Thoracic aorta (tissue), 2 donors: ENCODE measurements around the gene RAD9A. TPM values are rescaled to one million over a fixed set of nuclear protein-coding genes. Genes with fewer than 3 reads are reported as not detected.

Experiments
- ATAC-seq: fragments of 150-250 bp; one replicate; pipeline ENCODE4 v1.8.0; 2017; ENCODE audit warnings: low read depth; ENCODE audit not compliant: insufficient number of reproducible peaks, low FRiP score
- DNase-seq: peaks from one replicate; pipeline ENCODE4 v3.0.0-alpha.2; 2020; ENCODE audit warnings: low spot score
- H3K27ac ChIP-seq, 2 donors: fragments of 200-600 bp; sonication (generic); 1 replicate in 1 of 2; 2 replicates in 1 of 2; pipeline ENCODE4 v1.5.1; 2016; ENCODE audit warnings: mild to moderate bottlenecking in 2 of 2, moderate library complexity in 2 of 2
- H3K27me3 ChIP-seq: fragments of 200-600 bp; sonication (generic); replicated peaks from 2 replicates; pipeline ENCODE4 v1.6.0; 2016; ENCODE audit warnings: mild to moderate bottlenecking; ENCODE audit not compliant: insufficient read depth
- H3K36me3 ChIP-seq: fragments of 200-600 bp; sonication (generic); one replicate; pipeline ENCODE4 v1.5.1; 2016
- H3K4me1 ChIP-seq, 2 donors: fragments of 200-600 bp; sonication (generic); 1 replicate in 1 of 2; 2 replicates in 1 of 2; pipeline versions ENCODE4 v1.5.1 to v1.6.0; 2016; ENCODE audit warnings: low read depth in 2 of 2, mild to moderate bottlenecking in 1 of 2; ENCODE audit not compliant: control insufficient read depth in 1 of 2
- H3K4me3 ChIP-seq: fragments of 200-600 bp; sonication (generic); 2 replicates; pipeline ENCODE4 v1.5.1; 2016; ENCODE audit warnings: mild to moderate bottlenecking
- H3K9me3 ChIP-seq: fragments of 200-600 bp; sonication (generic); 2 replicates; pipeline ENCODE4 v1.5.1; 2016
- total RNA-seq, 2 donors: library from RNA; depleted of rRNA; stranded (reverse); fragments of >200 nt; gene quantifications; one replicate each; pipeline versions ENCODE4 v1.1.0 to v1.2.3, GENCODE V29; 2016
- TF ChIP-seq, protein P1 (sequence below): fragments of 200-600 bp; sonication (generic); IDR thresholded peaks from one replicate; pipeline ENCODE4 v1.5.1; 2019; ENCODE audit warnings: antibody characterized with exemption

The RAD9A gene
- total RNA-seq, 2 donors from 2014 or later = 15.8 to 23.0 TPM

DNA sequence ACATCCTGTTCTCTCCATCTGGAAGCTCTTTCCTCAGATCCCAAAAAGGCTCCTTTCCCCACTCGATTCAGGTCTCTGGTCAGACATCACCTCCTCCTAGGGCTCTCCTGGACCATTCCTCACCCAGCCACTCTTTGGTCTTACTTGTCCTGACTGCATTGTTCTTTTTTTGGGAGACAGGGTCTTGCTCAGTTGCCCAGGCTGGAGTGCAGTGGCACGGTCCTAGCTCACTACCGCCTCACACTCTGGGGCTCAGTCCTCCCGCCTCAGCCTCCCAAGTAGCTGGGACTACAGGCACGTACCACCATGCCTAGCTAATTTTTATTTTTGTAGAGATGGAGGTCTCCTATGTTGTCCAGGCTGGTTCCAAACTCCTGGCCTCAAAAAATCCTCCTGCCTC, 53.7 kb downstream of the RAD9A start:
- H3K4me3 ChIP-seq = no peak overlapping the region
- TF ChIP-seq, protein P1, sequence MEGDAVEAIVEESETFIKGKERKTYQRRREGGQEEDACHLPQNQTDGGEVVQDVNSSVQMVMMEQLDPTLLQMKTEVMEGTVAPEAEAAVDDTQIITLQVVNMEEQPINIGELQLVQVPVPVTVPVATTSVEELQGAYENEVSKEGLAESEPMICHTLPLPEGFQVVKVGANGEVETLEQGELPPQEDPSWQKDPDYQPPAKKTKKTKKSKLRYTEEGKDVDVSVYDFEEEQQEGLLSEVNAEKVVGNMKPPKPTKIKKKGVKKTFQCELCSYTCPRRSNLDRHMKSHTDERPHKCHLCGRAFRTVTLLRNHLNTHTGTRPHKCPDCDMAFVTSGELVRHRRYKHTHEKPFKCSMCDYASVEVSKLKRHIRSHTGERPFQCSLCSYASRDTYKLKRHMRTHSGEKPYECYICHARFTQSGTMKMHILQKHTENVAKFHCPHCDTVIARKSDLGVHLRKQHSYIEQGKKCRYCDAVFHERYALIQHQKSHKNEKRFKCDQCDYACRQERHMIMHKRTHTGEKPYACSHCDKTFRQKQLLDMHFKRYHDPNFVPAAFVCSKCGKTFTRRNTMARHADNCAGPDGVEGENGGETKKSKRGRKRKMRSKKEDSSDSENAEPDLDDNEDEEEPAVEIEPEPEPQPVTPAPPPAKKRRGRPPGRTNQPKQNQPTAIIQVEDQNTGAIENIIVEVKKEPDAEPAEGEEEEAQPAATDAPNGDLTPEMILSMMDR = no peak
- no peak overlapping the region for H3K27ac ChIP-seq
- DNase-seq = no peak
- peaks cover 7 to 22% of the 10 kb centered on the region in 2 donors for H3K4me1 ChIP-seq
- no peaks in the 10 kb centered on the region for H3K9me3 ChIP-seq
- ATAC-seq = no peak
- no peaks in the 10 kb centered on the region for H3K36me3 ChIP-seq
- no peaks in the 10 kb centered on the region for H3K27me3 ChIP-seq

Other genes with a start within 250 kb of the RAD9A start
- 10 to 100 TPM; 72.8 to 85.2 TPM for gene GRK2, start 125.5 kb upstream of the RAD9A start, total RNA-seq
- gene ANKRD13D, start 102.7 kb upstream of the RAD9A start, total RNA-seq = 100 to 1,000 TPM in 1 of 2 donors, 10 to 100 TPM in 1; 66.6 to 101 TPM
- 10 to 100 TPM; 39.4 to 59.0 TPM for gene SSH3, start 88.5 kb upstream of the RAD9A start, total RNA-seq
- gene POLD4, start 38.4 kb upstream of the RAD9A start, total RNA-seq = 100 to 1,000 TPM; 145 to 148 TPM
- 10 to 100 TPM; 27.1 to 38.1 TPM for gene CLCF1, start 18.4 kb upstream of the RAD9A start, total RNA-seq
- 10 to 100 TPM; 74.4 to 77.8 TPM for gene PPP1CA, start 9.9 kb downstream of the RAD9A start, total RNA-seq
- 1 to 10 TPM; 2.6 to 3.8 TPM for gene TBC1D10C, start 12.1 kb downstream of the RAD9A start, total RNA-seq
- 10 to 100 TPM in 1 of 2 donors, 1 to 10 TPM in 1; 7.9 to 10.8 TPM for gene CARNS1, start 23.7 kb downstream of the RAD9A start, total RNA-seq
- 10 to 100 TPM; 68.3 to 69.3 TPM for gene RPS6KB2, start 36.5 kb downstream of the RAD9A start, total RNA-seq
- gene PTPRCAP, start 45.7 kb downstream of the RAD9A start, total RNA-seq = 1 to 10 TPM; 4.0 to 7.2 TPM
- gene CORO1B, start 51.5 kb downstream of the RAD9A start, total RNA-seq = 10 to 100 TPM; 50.0 to 88.3 TPM
- gene GPR152, start 60.7 kb downstream of the RAD9A start, total RNA-seq = not detected
- 1 to 10 TPM; 5.3 to 5.7 TPM for gene CABP4, start 63.4 kb downstream of the RAD9A start, total RNA-seq
- 10 to 100 TPM; 66.7 to 67.7 TPM for gene TMEM134, start 77.3 kb downstream of the RAD9A start, total RNA-seq
- 10 to 100 TPM; 64.8 to 76.9 TPM for gene AIP, start 91.0 kb downstream of the RAD9A start, total RNA-seq
- 10 to 100 TPM; 27.1 to 32.5 TPM for gene PITPNM1, start 113.4 kb downstream of the RAD9A start, total RNA-seq
- gene CDK2AP2, start 116.2 kb downstream of the RAD9A start, total RNA-seq = 10 to 100 TPM; 53.3 to 73.4 TPM
- gene CABP2, start 131.5 kb downstream of the RAD9A start, total RNA-seq = not detected
- gene GSTP1, start 191.8 kb downstream of the RAD9A start, total RNA-seq = 100 to 1,000 TPM; 272 to 744 TPM
- gene NDUFV1, start 214.9 kb downstream of the RAD9A start, total RNA-seq = 100 to 1,000 TPM; 240 to 252 TPM
- gene NUDT8, start 238.0 kb downstream of the RAD9A start, total RNA-seq = 1 to 10 TPM; 5.7 to 6.1 TPM
- not detected for gene TBX10, start 247.8 kb downstream of the RAD9A start, total RNA-seq